Measurements from ENCODE around the gene SEC31A. TPM values are rescaled to one million over a fixed set of nuclear protein-coding genes. Genes with fewer than 3 reads are reported as not detected.

SEC31A gene
- total and polyA plus RNA-seq, 2 donors (not counting 1 experiment from before 2014, with no cell fraction given), result 52.7 to 134 TPM

DNA sequence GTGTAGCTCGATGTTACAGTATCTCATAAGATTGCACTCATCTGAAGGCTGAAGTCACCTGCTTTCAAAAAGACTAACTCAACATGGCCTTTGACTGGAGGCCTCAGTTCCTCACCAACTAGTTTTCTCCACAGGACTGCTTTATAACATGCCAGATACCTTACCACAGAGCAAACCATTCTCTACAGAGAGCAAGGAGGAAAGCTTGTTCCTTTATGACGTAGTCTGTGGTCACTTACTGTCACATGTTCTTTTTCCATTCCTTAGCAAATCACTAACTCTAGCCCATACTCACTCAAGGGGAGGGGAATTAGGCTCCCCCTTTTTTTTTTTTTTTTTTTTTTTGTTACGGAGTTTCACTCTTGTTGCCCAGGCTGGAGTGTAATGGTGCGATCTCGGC lies 12.8 kb upstream of the SEC31A start:
- H3K79me2 ChIP-seq (ENCODE audit: control insufficient read depth, insufficient read depth, low read length), result peaks cover 32% of the 10 kb centered on the region
- POLR2A ChIA-PET, result no interaction called here
- H3K4me1 ChIP-seq (ENCODE audit: control insufficient read depth in 2 of 2, insufficient read depth in 2 of 2, low read length in 2 of 2), result peaks cover 17 to 18% of the 10 kb centered on the region in 2 donors
- no peaks in the 10 kb centered on the region for H3K27me3 ChIP-seq (replicated peaks in 1 of 4; ENCODE audit: control extremely low read depth in 1 of 4, control insufficient read depth in 3 of 4, insufficient read depth in 4 of 4, low read length in 3 of 4)
- intact Hi-C loops (cut with micrococcal nuclease), result loop anchor here (10.0 kb wide), 1 partner anchor 211 kb away; the partner anchor contains the start of gene PLAC8
- WGBS (ENCODE audit: insufficient coverage), result 100% methylated on average over 1 of the region's 5 CpGs
- DNase-seq, result no peak
- H3K4me3 ChIP-seq (ENCODE audit: control extremely low read depth in 1 of 5, extremely low read depth in 1 of 5, insufficient read depth in 1 of 5, low read depth in 2 of 5, low read length in 4 of 5), result no peak overlapping the region
- no peaks in the 10 kb centered on the region for H3K9me3 Mint-ChIP-seq (ENCODE audit: insufficient read depth)
- H3K4me3 Mint-ChIP-seq, result no peak overlapping the region
- H3K4me2 ChIP-seq (replicated peaks; ENCODE audit: low read depth, low read length, poor library complexity, severe bottlenecking), result no peak overlapping the region
- H3K4me1 Mint-ChIP-seq, result peaks cover 7% of the 10 kb centered on the region
- no peaks in the 10 kb centered on the region for H4K20me1 ChIP-seq (ENCODE audit: control insufficient read depth, insufficient read depth, low read length, poor library complexity, severe bottlenecking)
- no peak for TF ChIP-seq EZH2 (IDR thresholded peaks at IDR 0.05; ENCODE audit: borderline replicate concordance, insufficient read depth, low read depth, low read length, poor library complexity, severe bottlenecking)
- TF ChIP-seq, protein P1, sequence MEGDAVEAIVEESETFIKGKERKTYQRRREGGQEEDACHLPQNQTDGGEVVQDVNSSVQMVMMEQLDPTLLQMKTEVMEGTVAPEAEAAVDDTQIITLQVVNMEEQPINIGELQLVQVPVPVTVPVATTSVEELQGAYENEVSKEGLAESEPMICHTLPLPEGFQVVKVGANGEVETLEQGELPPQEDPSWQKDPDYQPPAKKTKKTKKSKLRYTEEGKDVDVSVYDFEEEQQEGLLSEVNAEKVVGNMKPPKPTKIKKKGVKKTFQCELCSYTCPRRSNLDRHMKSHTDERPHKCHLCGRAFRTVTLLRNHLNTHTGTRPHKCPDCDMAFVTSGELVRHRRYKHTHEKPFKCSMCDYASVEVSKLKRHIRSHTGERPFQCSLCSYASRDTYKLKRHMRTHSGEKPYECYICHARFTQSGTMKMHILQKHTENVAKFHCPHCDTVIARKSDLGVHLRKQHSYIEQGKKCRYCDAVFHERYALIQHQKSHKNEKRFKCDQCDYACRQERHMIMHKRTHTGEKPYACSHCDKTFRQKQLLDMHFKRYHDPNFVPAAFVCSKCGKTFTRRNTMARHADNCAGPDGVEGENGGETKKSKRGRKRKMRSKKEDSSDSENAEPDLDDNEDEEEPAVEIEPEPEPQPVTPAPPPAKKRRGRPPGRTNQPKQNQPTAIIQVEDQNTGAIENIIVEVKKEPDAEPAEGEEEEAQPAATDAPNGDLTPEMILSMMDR (IDR thresholded peaks at IDR 0.05), result no peak
- CTCF ChIA-PET, result no interaction called here
- ATAC-seq (ENCODE audit: low read depth), result no peak
- no peak overlapping the region for H3K27ac Mint-ChIP-seq
- no peaks in the 10 kb centered on the region for H3K9me3 ChIP-seq (ENCODE audit: control extremely low read depth in 1 of 3, control insufficient read depth in 2 of 3, insufficient read depth in 1 of 3, low read length in 2 of 3)
- H3K9ac ChIP-seq (ENCODE audit: low read length), result no peak overlapping the region
- H3K27me3 Mint-ChIP-seq, result no peaks in the 10 kb centered on the region
- no peaks in the 10 kb centered on the region for H3K36me3 ChIP-seq (replicated peaks in 1 of 2; ENCODE audit: control extremely low read depth in 1 of 2, control insufficient read depth in 1 of 2, extremely low read depth in 1 of 2, insufficient read depth in 2 of 2, low read length in 1 of 2)
- no peak overlapping the region for H3K27ac ChIP-seq (ENCODE audit: low read length in 2 of 2)
- H2AFZ ChIP-seq (ENCODE audit: insufficient read depth, low read depth, low read length, poor library complexity, severe bottlenecking), result no peak overlapping the region

GRCh38 chr4:82901183-82901718 lies 10.3 kb upstream of the SEC31A start:
- H2AFZ ChIP-seq (ENCODE audit: insufficient read depth, low read depth, low read length, poor library complexity, severe bottlenecking), result peak overlapping the region; percentile 92

More at GRCh38 chr4:82901183-82901718, 10.3 kb upstream of the SEC31A start:
- DNase-seq (no peak), ATAC-seq (ENCODE audit: low read depth) (no peak)
- Histone ChIP-seq H4K20me1 (ENCODE audit: control insufficient read depth, insufficient read depth, low read length, poor library complexity, severe bottlenecking) (no peaks in the 10 kb centered on the region), H3K9ac (ENCODE audit: low read length) (peak overlapping the region; percentile 92), H3K27me3 (replicated peaks in 1 of 4; ENCODE audit: control extremely low read depth in 1 of 4, control insufficient read depth in 3 of 4, insufficient read depth in 4 of 4, low read length in 3 of 4) (no peaks in the 10 kb centered on the region), H3K4me3 (ENCODE audit: control extremely low read depth in 1 of 5, extremely low read depth in 1 of 5, insufficient read depth in 1 of 5, low read depth in 2 of 5, low read length in 4 of 5) (peak overlapping the region; percentile 73 to 92 (median 87)), H3K79me2 (ENCODE audit: control insufficient read depth, insufficient read depth, low read length) (peaks cover 57% of the 10 kb centered on the region), H3K4me2 (replicated peaks; ENCODE audit: low read depth, low read length, poor library complexity, severe bottlenecking) (peak overlapping the region; percentile 80), H3K9me3 (ENCODE audit: control extremely low read depth in 1 of 3, control insufficient read depth in 2 of 3, insufficient read depth in 1 of 3, low read length in 2 of 3) (no peaks in the 10 kb centered on the region), H3K36me3 (replicated peaks in 1 of 2; ENCODE audit: control extremely low read depth in 1 of 2, control insufficient read depth in 1 of 2, extremely low read depth in 1 of 2, insufficient read depth in 2 of 2, low read length in 1 of 2) (peaks cover 1 to 10% of the 10 kb centered on the region in 2 experiments), H3K27ac (ENCODE audit: low read length in 2 of 2) (peak overlapping the region; percentile 97 to 98), H3K4me1 (ENCODE audit: control insufficient read depth in 2 of 2, insufficient read depth in 2 of 2, low read length in 2 of 2) (peaks cover 22 to 27% of the 10 kb centered on the region in 2 donors)
- POLR2A ChIA-PET, result interaction anchor here (0.7 to 2.1 kb wide), 6 partner anchors 10 to 1495 kb away, joined by 3 to 10 read pairs (median 4); partner anchors contain the start of genes COPS4, HNRNPD and SEC31A
- H3K4me3 Mint-ChIP-seq, result no peak overlapping the region
- H3K27me3 Mint-ChIP-seq, result no peaks in the 10 kb centered on the region
- TF ChIP-seq, protein P1 (IDR thresholded peaks at IDR 0.05), result no peak
- TF ChIP-seq EZH2 (IDR thresholded peaks at IDR 0.05; ENCODE audit: borderline replicate concordance, insufficient read depth, low read depth, low read length, poor library complexity, severe bottlenecking), result no peak
- H3K9me3 Mint-ChIP-seq (ENCODE audit: insufficient read depth), result no peaks in the 10 kb centered on the region
- H3K4me1 Mint-ChIP-seq, result peaks cover 11% of the 10 kb centered on the region
- 2% methylated on average over 7 of the region's 8 CpGs for WGBS (ENCODE audit: insufficient coverage)
- H3K27ac Mint-ChIP-seq, result no peak overlapping the region
- CTCF ChIA-PET, result interaction anchor here (0.6 to 1.9 kb wide), 4 partner anchors 9 to 554 kb away, joined by 3 to 8 read pairs (median 6); partner anchors contain the start of gene HELQ
- intact Hi-C loops (cut with micrococcal nuclease), result loop anchor here (10.0 kb wide), 1 partner anchor 214 kb away; the partner anchor contains the start of gene PLAC8

Measured in B cell (primary cell).